Activated T-helper 1 cell treated with anti-CD3 and anti-CD28 coated beads, Interleukin-12 subunit alpha, Interleukin-12 subunit beta, Interleukin-2, Interleukin-4 antibody, amounts not matched to agents 30 ng/mL and 10 ng/mL and 1 ng/mL, durations not matched to agents 14 hours and 24 hours and 36 hours (primary cell): ENCODE measurements around the gene CACNA1C. TPM values are rescaled to one million over a fixed set of nuclear protein-coding genes. Genes with fewer than 3 reads are reported as not detected.

Source experiments
- DNase-seq: peaks from one replicate; pipeline ENCODE4 v3.0.0; 2021; ENCODE audit warnings: low spot score
- H3K27ac Mint-ChIP-seq: one replicate; pipeline ENCODE4 v1.8.0; 2021; ENCODE audit warnings: mild to moderate bottlenecking, mixed read lengths
- H3K27me3 Mint-ChIP-seq: one replicate; pipeline ENCODE4 v1.8.0; 2022; ENCODE audit warnings: mild to moderate bottlenecking, moderate library complexity, mixed read lengths; ENCODE audit not compliant: insufficient read depth
- H3K36me3 Mint-ChIP-seq: one replicate; pipeline ENCODE4 v1.8.0; 2021; ENCODE audit warnings: low read depth, mixed read lengths
- H3K4me1 Mint-ChIP-seq: one replicate; pipeline ENCODE4 v1.8.0; 2021; ENCODE audit warnings: low read depth, mixed read lengths
- H3K4me3 Mint-ChIP-seq: one replicate; pipeline ENCODE4 v1.8.0; 2021; ENCODE audit warnings: mild to moderate bottlenecking, moderate library complexity, mixed read lengths
- H3K9me3 Mint-ChIP-seq: one replicate; pipeline ENCODE4 v1.8.0; 2021; ENCODE audit warnings: mixed read lengths
- intact Hi-C: fragments of 100-400 bp; cut with micrococcal nuclease; formaldehyde crosslinking; loops from one replicate; pipeline ENCODE4 v1.15.1; 2024
- total RNA-seq: library from RNA; stranded (reverse); gene quantifications from 2 replicates; pipeline ENCODE4 v1.2.3, GENCODE V29; 2022

CACNA1C gene
- total RNA-seq, 1 donor from 2014 or later: 0.18 TPM

- intact Hi-C loops: no loop called here
- Mint-ChIP-seq H3K27me3 (no peaks in the 10 kb centered on the region), H3K4me1 (no peaks in the 10 kb centered on the region), H3K27ac (no peak overlapping the region), H3K36me3 (no peaks in the 10 kb centered on the region), H3K4me3 (no peak overlapping the region), H3K9me3 (no peaks in the 10 kb centered on the region)
- DNase-seq: no peak
These were observed 59.0 kb downstream of the CACNA1C start for GRCh38 chr12:2111826-2112225.

GRCh38 chr12:2112401-2112800 lies 59.6 kb downstream of the CACNA1C start:
- no peaks in the 10 kb centered on the region for H3K27me3 Mint-ChIP-seq
- intact Hi-C loops: no loop called here
- no peak overlapping the region for H3K4me3 Mint-ChIP-seq
- H3K36me3 Mint-ChIP-seq: no peaks in the 10 kb centered on the region
- no peak overlapping the region for H3K27ac Mint-ChIP-seq
- H3K9me3 Mint-ChIP-seq: no peaks in the 10 kb centered on the region
- no peak for DNase-seq
- no peaks in the 10 kb centered on the region for H3K4me1 Mint-ChIP-seq

GRCh38 chr12:2113119-2113912 lies 60.5 kb downstream of the CACNA1C start:
- Mint-ChIP-seq H3K27ac (no peak overlapping the region), H3K36me3 (no peaks in the 10 kb centered on the region), H3K4me1 (no peaks in the 10 kb centered on the region), H3K9me3 (no peaks in the 10 kb centered on the region), H3K4me3 (no peak overlapping the region), H3K27me3 (no peaks in the 10 kb centered on the region)
- DNase-seq: no peak
- intact Hi-C loops: no loop called here

GRCh38 chr12:2114071-2114470 lies 61.3 kb downstream of the CACNA1C start:
- Mint-ChIP-seq H3K27me3 (no peaks in the 10 kb centered on the region), H3K4me3 (no peak overlapping the region), H3K27ac (no peak overlapping the region), H3K36me3 (no peaks in the 10 kb centered on the region), H3K9me3 (no peaks in the 10 kb centered on the region), H3K4me1 (no peaks in the 10 kb centered on the region)
- intact Hi-C loops: no loop called here
- no peak for DNase-seq

GRCh38 chr12:2115101-2115845 lies 62.5 kb downstream of the CACNA1C start:
- no peaks in the 10 kb centered on the region for H3K4me1 Mint-ChIP-seq
- DNase-seq: no peak
- no peak overlapping the region for H3K4me3 Mint-ChIP-seq
- H3K36me3 Mint-ChIP-seq: no peaks in the 10 kb centered on the region
- no peaks in the 10 kb centered on the region for H3K9me3 Mint-ChIP-seq
- H3K27ac Mint-ChIP-seq: no peak overlapping the region
- no peaks in the 10 kb centered on the region for H3K27me3 Mint-ChIP-seq
- intact Hi-C loops: no loop called here

- Mint-ChIP-seq H3K27me3 (no peaks in the 10 kb centered on the region), H3K4me3 (no peak overlapping the region), H3K4me1 (no peaks in the 10 kb centered on the region), H3K36me3 (no peaks in the 10 kb centered on the region), H3K9me3 (no peaks in the 10 kb centered on the region), H3K27ac (no peak overlapping the region)
- intact Hi-C loops: no loop called here
- DNase-seq: no peak
These were observed 64.8 kb downstream of the CACNA1C start for GRCh38 chr12:2117541-2117940.

GRCh38 chr12:2118061-2118460 lies 65.3 kb downstream of the CACNA1C start:
- no peak overlapping the region for H3K4me3 Mint-ChIP-seq
- no peak overlapping the region for H3K27ac Mint-ChIP-seq
- H3K9me3 Mint-ChIP-seq: no peaks in the 10 kb centered on the region
- intact Hi-C loops: no loop called here
- no peaks in the 10 kb centered on the region for H3K27me3 Mint-ChIP-seq
- no peaks in the 10 kb centered on the region for H3K36me3 Mint-ChIP-seq
- DNase-seq: no peak
- no peaks in the 10 kb centered on the region for H3K4me1 Mint-ChIP-seq

GRCh38 chr12:2118481-2119255 lies 65.9 kb downstream of the CACNA1C start:
- Mint-ChIP-seq H3K9me3 (no peaks in the 10 kb centered on the region), H3K27ac (no peak overlapping the region), H3K4me3 (no peak overlapping the region), H3K27me3 (no peaks in the 10 kb centered on the region), H3K36me3 (no peaks in the 10 kb centered on the region), H3K4me1 (no peaks in the 10 kb centered on the region)
- intact Hi-C loops: no loop called here
- no peak for DNase-seq

- H3K36me3 Mint-ChIP-seq: no peaks in the 10 kb centered on the region
- H3K9me3 Mint-ChIP-seq: no peaks in the 10 kb centered on the region
- no peak overlapping the region for H3K4me3 Mint-ChIP-seq
- no peaks in the 10 kb centered on the region for H3K4me1 Mint-ChIP-seq
- intact Hi-C loops: no loop called here
- H3K27ac Mint-ChIP-seq: no peak overlapping the region
- no peaks in the 10 kb centered on the region for H3K27me3 Mint-ChIP-seq
- no peak for DNase-seq
These were observed 66.5 kb downstream of the CACNA1C start for GRCh38 chr12:2119266-2119665.

GRCh38 chr12:2120982-2121758 lies 68.4 kb downstream of the CACNA1C start:
- Mint-ChIP-seq H3K4me1 (no peaks in the 10 kb centered on the region), H3K27ac (no peak overlapping the region), H3K4me3 (no peak overlapping the region), H3K27me3 (peaks cover under 1% of the 10 kb centered on the region), H3K36me3 (no peaks in the 10 kb centered on the region), H3K9me3 (no peaks in the 10 kb centered on the region)
- intact Hi-C loops: no loop called here
- DNase-seq: no peak

GRCh38 chr12:2124466-2125023 lies 71.8 kb downstream of the CACNA1C start:
- Mint-ChIP-seq H3K9me3 (no peaks in the 10 kb centered on the region), H3K4me3 (no peak overlapping the region), H3K27me3 (peaks cover 7% of the 10 kb centered on the region), H3K4me1 (no peaks in the 10 kb centered on the region), H3K36me3 (no peaks in the 10 kb centered on the region), H3K27ac (no peak overlapping the region)
- DNase-seq: no peak
- intact Hi-C loops: no loop called here
